GM23248 (cell line): ENCODE measurements around the gene LRP5.

Experiments
- EZH2 ChIP-seq: fragments of 200-600 bp; sonication (generic); IDR thresholded peaks from 2 replicates; pipeline ENCODE4 v1.6.1; 2018; ENCODE audit warnings: antibody characterized with exemption, mild to moderate bottlenecking; ENCODE audit not compliant: insufficient read depth, poor library complexity, severe bottlenecking
- EZH2phosphoT487 ChIP-seq: fragments of 200-600 bp; sonication (generic); IDR thresholded peaks from 2 replicates; pipeline ENCODE4 v1.6.1; 2018; ENCODE audit warnings: antibody characterized with exemption, moderate library complexity, mild to moderate bottlenecking, low read depth; ENCODE audit not compliant: insufficient read depth

DNA sequence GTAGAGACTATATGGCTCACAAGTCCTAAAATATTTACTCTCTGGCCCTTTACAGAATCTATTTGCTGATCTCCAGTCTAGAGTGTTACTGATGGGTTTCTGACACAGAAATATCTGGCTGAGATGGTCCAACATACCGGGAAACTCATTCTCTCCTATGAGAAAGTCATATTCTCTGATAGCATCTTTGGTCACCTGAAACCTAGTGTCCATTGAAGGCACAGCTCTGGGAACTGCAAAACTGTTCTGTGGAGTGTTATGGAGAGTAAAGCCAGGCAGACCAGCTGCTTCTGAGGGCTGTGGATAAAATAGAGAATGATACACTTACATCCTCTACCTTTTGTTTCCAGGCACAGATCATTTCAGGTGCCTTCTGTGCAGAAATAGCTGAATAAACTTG, 38.1 kb upstream of the LRP5 start:
- TF ChIP-seq EZH2 (no peak), EZH2phosphoT487 (no peak)
